GM18502 (cell line): ENCODE data around the gene TMEM69.
"Not testable (repeated sequence)": the region's sequence is repeated elsewhere in the genome, so short reads cannot be mapped to it uniquely, and the experiment has no call there.

Experiments
- ATAC-seq: cut with Tn5 transposase; IDR thresholded peaks from one replicate; pipeline ENCODE4 v1.9.1; 2021; ENCODE audit warnings: mild to moderate bottlenecking; ENCODE audit not compliant: unreplicated experiment, poor library complexity

The TMEM69 gene

DNA sequence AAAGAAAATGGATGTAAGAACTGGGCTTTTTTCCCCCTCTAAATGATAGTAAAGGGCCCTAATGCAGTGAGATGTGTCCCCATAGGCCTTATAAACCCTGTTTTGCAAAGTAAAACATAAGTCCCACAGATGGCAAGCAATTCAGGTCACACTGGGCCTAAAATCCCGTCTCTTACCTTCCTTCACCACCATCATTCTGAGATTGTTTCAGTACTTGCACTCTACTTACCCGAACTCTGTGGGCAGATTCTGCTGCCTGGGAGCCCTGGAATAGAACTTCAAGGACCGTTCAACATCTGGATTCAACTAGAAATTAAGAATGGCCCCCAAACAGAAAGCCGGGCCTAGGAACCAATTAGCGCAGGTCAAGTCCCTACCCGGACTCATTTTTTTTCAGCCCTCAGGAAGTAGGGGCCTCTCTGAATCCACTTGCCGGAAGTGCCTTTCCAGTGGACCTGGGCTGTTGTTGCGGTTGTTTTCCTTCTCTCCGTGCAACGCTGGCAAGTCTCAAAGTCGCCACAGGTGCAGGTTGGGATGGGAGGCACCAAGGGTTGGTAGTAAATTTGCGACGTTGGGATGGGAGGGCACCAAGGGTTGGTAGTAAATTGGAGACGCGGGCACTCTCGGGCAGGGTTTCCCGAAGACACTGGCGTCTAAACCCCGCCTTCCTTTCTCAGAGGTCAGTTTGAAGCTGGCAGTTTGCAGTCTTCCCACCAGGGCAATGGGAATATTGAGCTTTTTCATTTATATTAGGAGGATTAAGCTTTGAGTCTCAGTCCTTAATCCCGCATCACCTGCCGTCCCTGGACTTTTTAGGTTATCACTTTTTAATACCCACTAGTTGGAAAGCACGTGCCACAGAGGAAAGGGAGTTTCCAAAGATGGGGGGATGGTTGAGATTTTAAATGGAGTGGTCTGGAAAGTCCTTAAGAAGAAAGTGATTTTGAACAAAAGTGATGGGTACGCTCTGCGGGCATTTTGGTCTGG, at the start of gene TMEM69:
Gene TMEM69, plus strand, starts transcription at position 428 of the 987 bp plus-strand sequence. CDS start 2,888 bp downstream, outside the sequence.
- ATAC-seq: peak; percentile 22

- no peak for ATAC-seq
Measured at GRCh38 chr1:45640293-45640692, 47.7 kb upstream of the TMEM69 start.

GRCh38 chr1:45643321-45643720, 44.7 kb upstream of the TMEM69 start:
- no peak for ATAC-seq

DNA sequence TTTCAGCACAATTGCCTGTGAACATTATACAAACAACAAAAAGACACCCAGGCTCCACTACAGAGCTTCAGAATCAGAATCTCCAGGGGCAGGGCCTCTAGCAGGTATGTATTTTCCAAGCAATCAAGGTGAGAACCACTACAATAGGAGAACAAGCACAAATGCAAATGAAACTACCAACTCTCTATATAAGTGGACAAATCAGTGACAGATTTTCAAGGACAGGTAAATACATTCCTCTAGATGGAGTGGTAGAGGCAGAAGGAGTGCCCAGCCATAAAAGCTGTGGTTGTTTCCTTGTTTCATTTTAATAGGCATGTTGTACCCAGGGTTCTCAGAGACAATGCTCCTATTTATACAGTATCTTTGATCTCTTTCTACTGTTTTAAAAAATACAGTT, 44.0 kb upstream of the TMEM69 start:
- ATAC-seq: no peak

- no peak for ATAC-seq
Measured at GRCh38 chr1:45644661-45645060, 43.3 kb upstream of the TMEM69 start.

- ATAC-seq: no peak
Measured at GRCh38 chr1:45647248-45648021, 40.5 kb upstream of the TMEM69 start.

GRCh38 chr1:45654540-45655280, 33.3 kb upstream of the TMEM69 start:
- no peak for ATAC-seq

DNA sequence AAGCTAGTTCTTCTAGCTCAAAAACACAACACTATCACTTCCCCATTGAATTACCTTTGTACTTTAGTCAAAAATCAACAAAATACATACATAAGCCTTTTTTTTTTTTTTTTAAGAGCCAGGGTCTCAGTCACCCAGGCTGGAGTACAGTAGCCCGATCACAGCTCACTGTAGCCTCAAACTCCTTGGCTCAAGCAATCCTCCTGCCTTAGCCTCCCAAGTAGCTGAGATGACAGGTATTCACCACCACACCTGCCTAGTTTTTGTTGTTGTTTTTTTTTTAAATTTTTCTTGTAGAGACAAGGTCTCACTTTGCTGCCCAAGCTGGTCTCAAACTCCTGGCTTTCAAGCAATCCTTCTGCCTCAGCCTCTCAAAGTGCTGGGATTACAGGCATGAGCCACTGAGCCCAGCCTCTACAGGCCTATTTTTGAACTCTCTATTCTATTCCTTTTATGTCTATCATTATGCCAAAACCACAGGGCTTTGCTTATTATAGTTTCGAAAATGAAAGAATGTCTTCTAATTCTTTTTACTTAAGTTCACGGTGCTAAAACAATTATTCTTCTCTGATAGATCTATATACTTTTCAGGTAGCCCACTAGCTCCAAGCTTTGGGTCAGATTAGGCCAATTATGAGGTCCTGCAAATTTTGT, 31.3 kb upstream of the TMEM69 start:
- no peak for ATAC-seq

DNA sequence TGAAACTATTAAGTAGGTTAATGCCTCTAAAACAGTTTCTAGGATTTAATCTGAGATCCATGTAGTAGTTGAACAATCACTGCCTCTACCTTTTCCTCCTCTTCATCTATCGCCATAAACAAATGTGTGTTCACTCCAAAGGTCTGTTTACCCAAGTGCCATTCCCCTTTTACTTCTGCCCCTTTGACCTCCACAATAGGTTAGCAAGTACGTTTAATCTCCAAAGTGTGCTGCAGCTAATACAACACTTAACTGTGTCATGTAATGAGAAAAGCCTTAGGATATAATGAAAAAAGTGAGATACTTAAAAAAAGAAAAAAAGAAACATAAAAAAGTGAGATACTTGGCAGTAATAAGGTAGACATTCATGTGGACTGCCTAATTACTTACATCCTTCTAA, 29.8 kb upstream of the TMEM69 start:
- no peak for ATAC-seq

DNA sequence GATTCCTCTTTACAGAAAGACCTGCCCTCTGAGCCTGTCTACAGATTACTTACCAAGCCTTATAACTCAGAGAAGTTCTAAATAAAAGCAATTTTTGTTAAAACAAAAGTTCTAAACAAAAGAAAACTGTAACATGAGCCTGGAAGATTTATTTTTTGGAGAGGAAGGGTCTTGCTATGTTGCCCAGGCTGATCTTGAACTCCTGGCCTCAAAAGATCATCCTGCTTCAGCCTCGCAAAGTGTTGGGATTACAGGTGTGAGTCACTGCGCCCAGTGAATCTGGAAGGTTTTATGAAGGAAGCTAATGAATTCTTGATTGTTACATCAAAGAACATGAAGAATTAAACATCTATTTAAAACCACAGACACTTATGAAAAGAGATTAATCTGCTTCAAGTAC, 28.8 kb upstream of the TMEM69 start:
- no peak for ATAC-seq

DNA sequence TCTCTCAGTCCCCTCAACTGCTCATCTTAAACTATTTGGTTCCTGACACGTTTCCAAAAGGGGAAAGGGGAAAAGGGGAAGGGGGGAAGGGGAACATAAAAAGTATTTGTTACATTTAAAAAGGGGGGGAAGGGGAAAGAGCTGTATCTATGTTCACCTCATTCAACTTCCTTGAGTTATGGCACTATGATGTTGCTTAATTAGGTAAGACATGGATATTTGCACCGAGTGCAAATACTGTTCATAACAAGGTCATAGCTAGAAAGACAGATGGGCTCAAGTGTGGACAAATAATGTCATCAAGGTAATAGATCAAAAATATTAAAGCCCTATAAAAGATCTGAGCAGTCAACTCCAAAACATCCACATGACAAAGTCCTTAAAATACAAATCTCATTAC, 27.6 kb upstream of the TMEM69 start:
- no peak for ATAC-seq

- ATAC-seq: no peak
Measured at GRCh38 chr1:45666836-45667235, 21.1 kb upstream of the TMEM69 start.

DNA sequence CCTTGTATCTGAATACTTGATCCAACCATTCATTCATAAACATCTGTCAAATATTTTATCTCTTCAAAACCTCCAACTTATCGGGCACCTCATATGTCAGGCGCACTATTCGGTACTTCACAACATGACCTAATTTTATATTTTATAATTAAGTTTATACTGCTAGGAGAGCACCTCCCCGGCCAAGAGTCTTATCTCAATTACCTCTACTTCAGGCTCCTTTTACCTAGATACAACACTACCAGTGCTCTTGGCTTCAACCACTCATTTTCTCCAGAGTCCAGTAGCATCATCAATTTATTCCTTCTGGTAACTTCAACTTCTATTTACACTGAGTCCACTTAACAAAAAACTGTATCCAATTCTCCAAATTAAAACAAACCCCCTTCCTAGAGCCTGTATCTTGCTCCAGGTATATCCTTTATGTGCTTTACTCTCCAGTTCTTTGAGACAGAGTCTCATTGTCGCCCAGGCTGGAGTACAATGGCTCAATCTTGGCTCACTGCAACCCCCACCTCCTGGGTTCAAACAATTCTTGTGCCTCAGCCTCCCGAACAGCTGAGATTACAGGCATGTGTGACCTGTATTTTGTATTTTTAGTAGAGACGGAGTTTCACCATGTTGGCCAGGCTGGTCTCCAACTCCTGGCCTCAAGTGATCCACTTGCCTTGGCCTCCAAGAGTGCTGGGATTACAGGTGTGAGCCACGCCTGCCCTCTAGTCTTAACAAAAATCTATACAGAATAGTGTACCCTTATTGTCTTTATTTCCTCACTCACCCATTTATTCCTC, 20.5 kb upstream of the TMEM69 start:
- ATAC-seq: no peak

DNA sequence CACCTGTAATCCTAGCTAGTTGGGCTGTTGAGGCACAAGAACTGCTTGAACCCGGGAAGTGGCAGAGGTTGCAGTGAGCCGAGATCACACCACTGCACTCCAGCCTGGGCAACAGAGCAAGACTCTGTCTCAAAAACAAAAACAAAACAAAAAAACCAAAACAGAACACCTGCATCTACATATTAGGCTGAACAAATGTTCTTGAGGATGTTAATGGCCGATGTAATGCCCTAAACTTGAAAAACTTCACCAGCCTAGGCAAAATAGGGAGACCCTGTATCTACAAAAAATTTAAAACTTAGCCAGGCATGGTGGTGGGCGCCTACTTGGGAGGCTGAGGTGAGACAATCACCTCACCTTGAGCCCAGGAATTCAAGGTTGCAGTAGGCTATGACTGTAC, 19.5 kb upstream of the TMEM69 start:
- ATAC-seq: no peak

- no peak for ATAC-seq
Measured at GRCh38 chr1:45669379-45669778, 18.6 kb upstream of the TMEM69 start.

DNA sequence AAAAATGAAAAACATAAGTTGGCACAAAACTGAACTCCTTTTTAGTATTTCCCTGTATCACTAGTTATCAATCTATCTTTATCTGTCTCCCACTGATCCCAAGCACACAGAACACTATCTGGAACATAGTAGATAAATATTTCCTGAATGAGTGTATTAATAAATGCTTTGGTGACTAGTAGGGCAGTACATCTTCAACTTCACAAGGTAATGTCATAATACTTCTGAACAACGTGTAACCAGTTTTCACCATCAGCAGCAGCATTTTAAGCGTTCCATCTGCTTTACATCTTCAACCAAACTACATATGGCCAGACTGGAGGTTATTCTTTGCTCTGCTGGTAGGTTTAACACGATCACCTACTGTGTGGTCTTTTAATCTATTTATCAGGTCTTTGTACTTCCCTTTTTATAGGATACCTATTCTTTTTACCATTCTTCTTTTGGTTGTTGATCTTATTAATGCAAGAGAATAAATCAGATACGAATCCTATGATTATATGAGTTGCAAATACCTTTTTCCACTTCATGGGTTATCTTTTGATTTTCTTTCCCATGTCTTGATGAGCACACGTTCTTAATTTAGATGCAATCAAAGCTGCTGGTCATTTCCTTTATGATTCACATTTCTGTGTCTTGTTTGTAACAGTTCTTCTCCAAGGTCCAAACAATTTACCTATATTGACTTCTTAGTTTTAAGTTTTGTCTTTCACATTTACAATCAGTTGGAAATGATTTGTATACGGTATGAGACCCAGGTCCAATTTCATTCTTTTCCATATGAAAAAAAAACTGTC, 17.9 kb upstream of the TMEM69 start:
- no peak for ATAC-seq

GRCh38 chr1:45673956-45674355, 14.0 kb upstream of the TMEM69 start:
- ATAC-seq: no peak

GRCh38 chr1:45674478-45674877, 13.5 kb upstream of the TMEM69 start:
- ATAC-seq: no peak

DNA sequence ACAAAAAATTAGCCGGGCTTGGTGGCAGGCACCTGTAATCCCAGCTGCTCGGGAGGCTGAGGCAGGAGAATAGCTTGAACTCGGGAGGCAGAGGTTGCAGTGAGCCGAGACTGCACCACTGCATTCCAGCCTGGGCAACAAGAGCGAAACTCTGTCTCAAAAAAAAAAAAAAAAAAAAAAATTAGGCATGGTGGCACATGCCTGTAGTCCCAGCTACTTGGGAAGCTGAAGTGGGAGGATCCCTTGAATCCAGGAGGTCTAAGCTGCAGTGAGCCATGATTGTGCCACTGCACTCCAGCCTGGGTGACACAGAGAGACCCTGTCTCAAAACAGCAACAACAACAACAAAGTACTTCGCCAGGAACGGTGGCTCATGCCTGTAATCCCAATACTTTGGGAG, 11.4 kb upstream of the TMEM69 start:
- ATAC-seq: not testable (repeated sequence)
